NCI-H345 treated with DMSO at 0.1 percent for 48 hours (cell line): ENCODE results near the gene NCF1.
"Not testable (repeated sequence)": the region's sequence is repeated elsewhere in the genome, so short reads cannot be mapped to it uniquely, and the experiment has no call there.

Source experiments
- DNase-seq: peaks from one replicate; lab custom pipeline; 2025; ENCODE audit not compliant: unreplicated experiment; lab: John Stamatoyannopoulos, UW

The NCF1 gene

DNA sequence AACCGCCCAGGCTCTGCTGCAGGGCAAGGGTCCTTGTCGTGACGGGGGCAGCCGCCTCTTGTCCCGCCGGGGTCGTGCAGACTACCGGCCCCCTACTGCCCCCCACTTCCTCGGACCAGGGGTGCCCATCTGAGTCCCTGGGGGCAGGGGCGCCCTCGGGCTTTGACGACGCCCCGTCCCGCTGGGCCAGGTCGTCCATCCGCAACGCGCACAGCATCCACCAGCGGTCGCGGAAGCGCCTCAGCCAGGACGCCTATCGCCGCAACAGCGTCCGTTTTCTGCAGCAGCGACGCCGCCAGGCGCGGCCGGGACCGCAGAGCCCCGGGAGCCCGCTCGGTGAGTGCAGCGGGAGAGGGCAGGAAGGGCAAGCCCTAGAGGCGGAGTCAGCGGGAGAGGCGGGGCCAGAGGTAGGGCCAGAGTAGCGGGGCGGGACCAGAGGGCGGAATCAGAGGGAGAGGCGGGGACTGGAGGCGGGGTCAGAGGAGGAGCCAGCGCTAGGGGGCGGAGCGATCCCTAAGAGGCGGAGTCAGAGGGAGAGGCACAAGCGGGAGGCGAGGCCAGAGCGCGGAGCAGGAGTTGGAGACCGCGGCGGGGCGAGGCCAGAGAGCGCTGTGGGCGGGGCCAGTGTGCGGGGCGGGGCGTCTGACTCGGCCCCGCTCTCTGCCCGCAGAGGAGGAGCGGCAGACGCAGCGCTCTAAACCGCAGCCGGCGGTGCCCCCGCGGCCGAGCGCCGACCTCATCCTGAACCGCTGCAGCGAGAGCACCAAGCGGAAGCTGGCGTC lies 14.7 kb downstream of the NCF1 start:
- DNase-seq, result peak; percentile 32

DNA sequence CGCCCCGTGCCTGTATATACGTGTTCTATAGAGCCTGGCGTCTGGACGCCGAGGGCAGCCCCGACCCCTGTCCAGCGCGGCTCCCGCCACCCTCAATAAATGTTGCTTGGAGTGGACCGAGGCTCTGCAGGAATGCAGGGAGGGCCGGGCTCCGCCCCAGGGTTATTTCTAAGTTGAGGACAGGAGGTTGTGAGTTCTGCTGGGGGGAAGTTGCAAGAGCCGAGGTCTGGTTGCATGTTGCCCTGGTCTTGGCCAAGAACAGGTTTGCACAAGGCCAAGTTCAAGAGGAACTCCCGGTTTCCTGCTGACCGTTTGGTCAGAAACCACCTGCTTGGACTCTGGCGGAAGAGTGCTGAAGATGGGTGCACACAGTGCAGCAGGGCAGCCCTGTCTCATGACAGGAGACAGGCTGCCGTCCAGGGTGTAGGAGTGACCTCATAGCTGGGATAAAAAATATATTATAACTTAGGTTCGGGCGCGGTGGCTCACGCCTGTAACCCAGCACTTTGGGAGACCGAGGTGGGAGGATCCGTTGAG lies 15.5 kb downstream of the NCF1 start:
- DNase-seq, result not testable (repeated sequence)

DNA sequence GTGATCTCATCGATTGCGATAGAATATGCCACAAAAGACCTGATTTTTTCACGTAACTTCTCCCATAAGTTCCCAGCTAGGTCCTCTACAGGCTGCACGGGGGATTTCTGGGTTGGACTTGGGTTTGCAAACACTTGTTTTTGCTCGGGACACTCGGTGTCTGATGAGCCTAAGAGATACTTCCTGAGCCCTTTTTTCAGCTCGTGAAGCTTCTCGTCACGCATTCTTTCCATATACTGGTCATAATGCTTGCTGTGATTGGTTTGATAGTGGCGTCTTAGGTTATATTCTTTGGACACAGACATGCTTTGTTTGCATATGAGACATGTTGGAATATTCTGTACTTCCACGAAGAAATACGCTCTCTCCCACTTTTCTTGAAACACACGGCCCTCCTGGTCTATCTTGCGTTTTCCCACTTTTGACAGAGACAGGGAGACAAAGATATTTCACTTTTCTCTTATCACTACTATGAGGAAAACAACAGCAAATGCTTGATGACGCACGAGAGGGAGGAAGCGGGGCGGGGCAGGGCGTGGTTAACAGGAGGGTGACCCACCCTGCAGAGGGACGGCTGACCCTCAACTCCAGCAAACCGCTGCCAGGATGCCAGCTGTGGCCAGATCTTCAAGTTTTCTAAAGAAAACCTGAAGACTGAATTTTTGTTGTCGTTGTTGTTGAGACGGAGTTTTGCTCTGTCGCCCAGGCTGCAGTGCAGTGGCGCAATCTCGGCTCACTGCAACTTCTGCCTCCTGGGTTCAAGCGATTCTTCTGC lies 24.2 kb downstream of the NCF1 start:
- not testable (repeated sequence) for DNase-seq

DNA sequence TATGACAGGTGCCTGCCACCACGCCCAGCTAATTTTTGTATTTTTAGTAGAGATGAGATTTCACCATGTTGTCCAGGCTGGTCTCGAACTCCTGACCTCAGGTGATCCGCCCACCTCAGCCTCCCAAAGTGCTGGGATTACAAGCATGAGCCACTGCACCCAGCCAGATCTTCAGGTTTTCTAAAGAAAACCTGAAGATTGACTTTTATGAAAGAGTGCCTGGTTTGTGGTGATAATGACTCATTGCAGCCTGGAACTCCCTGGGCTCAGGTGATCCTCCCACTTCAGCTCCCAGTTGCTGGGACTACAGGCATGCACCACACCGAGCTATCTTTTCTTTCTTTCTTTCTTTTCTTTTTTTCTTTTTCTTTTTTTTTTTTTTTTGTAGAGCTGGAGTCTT lies 24.8 kb downstream of the NCF1 start:
- not testable (repeated sequence) for DNase-seq

DNA sequence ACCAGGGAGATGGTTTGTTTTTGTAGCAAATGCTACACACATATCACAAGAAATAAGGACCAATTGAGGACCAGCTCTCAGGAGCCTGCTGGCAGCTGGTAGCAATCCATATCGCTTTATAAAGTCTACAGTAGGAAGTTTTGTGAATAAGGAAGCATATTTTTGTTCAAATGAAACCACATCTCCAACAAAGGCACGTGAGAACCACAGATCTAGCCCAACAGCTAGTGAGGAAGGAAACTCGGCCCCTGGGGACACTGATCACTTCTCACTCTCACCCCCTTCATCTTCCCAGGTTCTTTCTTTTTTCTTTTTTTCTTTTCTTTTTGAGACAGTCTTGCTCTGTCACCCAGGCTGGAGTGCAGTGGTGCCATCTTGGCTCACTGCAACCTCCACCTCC lies 42.1 kb downstream of the NCF1 start:
- not testable (repeated sequence) for DNase-seq

DNA sequence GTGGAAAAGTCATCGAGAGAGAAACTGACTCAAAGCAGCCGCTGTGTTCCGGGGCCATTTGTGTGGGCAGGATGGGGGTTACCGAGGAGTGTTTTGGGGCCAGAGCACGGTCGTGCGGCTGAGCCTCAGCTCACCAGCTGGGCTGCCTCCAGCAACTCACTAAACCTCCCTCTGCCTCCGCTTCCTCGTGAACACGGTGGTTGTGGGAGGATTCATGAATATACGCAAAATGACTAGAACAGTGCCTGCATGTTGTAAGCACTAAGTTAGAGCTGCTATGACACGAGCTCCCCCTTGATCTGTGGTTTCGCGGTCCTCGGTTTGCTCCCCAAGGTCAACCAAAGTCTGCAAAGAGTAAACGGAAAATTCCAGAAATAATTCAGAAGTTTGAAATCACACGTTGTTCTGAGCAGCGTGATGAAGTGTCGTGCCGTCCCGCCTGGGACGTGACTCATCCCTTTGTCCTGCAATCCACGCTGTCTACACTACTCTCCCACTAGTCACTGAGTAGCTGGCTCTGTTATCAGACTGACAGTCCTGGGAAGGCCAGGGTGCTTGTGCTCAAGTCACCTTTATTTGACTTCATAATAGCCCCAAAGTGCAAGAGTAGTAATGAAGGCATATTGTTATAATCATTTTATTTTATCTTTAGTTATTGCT lies 46.5 kb downstream of the NCF1 start:
- DNase-seq, result not testable (repeated sequence)

DNA sequence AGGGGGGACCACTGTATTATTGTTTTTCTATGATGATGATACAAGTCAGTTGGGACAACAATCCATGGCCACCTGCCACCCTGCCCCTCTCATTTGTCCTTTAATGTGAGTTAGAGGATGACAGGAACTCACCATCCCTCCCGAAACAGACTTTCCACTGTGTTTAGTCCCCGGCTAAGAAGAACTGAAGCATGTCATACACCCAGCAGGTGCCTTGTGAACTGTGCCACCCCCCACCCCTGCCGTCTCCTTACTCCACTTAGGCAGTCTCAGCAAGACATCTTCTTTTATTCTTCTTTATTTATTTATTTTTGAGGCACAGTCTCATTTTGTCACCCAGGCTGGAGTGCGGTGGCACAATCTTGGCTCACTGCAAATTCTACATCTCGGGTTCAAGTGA lies 47.4 kb downstream of the NCF1 start:
- not testable (repeated sequence) for DNase-seq

DNA sequence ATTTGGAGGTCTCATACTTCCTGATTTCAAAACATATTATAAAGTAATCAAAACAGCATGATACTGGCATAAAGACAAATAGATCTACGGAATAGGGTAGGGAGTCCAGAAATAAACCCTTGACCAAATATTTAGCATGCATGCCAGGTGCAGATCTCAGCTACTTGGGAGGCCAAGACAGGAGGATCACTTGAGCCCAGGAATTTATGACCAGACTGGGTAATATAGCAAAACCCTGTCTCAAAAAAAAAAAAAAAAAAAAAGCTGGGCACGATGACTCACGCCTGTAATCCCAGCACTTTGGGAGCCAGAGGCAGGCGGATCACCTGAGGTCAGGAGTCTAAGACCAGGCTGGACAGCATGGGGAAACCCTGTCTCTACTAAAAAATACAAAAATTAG lies 56.1 kb downstream of the NCF1 start:
- not testable (repeated sequence) for DNase-seq

DNA sequence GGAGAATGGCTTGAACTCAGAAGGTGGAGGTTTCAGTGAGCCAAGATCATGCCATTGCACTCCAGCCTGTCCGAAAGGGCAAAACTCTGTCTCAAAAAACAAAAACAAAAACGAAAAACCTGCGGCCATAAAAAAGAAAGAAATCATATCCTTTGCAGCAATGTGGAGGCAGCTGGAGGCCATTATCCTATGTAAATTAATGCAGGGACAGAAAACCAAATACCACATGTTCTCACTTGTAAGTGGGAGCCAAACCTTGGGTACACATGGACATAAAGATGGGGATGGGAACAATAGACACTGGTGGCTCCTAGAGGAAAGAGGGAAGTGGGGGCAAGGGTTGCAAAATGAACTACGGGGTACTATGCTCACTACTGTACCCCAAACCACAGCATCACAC lies 56.6 kb downstream of the NCF1 start:
- DNase-seq, result not testable (repeated sequence)
